NT2/D1 (cell line): Measurements from ENCODE around the gene PRR11.

Source experiments
- DNase-seq: peaks from one replicate; pipeline ENCODE4 v3.0.0-alpha.2; 2011; ENCODE audit warnings: low read depth, low spot score
- H3K27me3 ChIP-seq: 2 replicates; pipeline ENCODE4 v1.6.0; 2011; ENCODE audit warnings: mild to moderate bottlenecking; ENCODE audit not compliant: insufficient read length, insufficient read depth
- H3K36me3 ChIP-seq: 2 replicates; pipeline ENCODE4 v1.6.1; 2011; ENCODE audit warnings: mild to moderate bottlenecking, low read length, mixed read lengths; ENCODE audit not compliant: insufficient read depth, insufficient read length
- H3K4me1 ChIP-seq: 2 replicates; pipeline ENCODE4 v1.5.1; 2011; ENCODE audit not compliant: insufficient read depth, insufficient read length
- H3K4me3 ChIP-seq: 2 replicates; pipeline ENCODE4 v1.5.1; 2011; ENCODE audit warnings: low read depth; ENCODE audit not compliant: insufficient read length
- H3K9ac ChIP-seq: 2 replicates; pipeline ENCODE4 v1.6.0; 2011; ENCODE audit warnings: low read depth; ENCODE audit not compliant: insufficient read length
- H3K9me3 ChIP-seq: 2 replicates; pipeline ENCODE4 v1.5.1; 2011; ENCODE audit warnings: mild to moderate bottlenecking, low read length; ENCODE audit not compliant: insufficient read depth
- SUZ12 ChIP-seq: IDR thresholded peaks from 2 replicates; pipeline ENCODE4 v1.6.1; 2011; ENCODE audit not compliant: insufficient read length, insufficient read depth; ENCODE audit errors: extremely low read depth
- YY1 ChIP-seq: IDR thresholded peaks from 2 replicates; pipeline ENCODE4 v1.6.1; 2011; ENCODE audit not compliant: insufficient read length, insufficient read depth
- ZNF274 ChIP-seq: IDR thresholded peaks from 2 replicates; pipeline ENCODE4 v1.6.1; 2011; ENCODE audit warnings: mild to moderate bottlenecking, low read depth, low read length

Gene PRR11

DNA sequence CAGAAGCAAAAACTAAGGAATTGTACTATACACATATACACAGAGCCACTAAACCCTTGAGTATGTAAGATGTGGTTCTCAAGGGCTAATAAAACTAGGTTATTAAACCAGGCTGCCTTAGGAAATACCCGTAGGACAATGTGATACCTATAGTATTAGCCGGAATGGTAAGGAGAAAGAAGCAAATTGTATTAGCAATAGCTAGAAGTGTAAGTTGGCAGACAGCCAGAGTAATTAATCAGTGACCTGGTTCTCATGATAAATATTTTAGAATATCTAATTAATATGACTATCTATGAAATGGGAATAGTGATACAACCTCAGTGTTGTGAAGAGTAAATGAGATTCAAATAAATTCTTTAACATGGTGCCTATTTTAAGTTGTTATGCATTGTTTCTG, 83.4 kb downstream of the PRR11 start:
- no peak overlapping the region for H3K4me3 ChIP-seq
- no peak for DNase-seq
- no peak for TF ChIP-seq YY1
- TF ChIP-seq SUZ12: no peak
- TF ChIP-seq ZNF274: no peak
- no peaks in the 10 kb centered on the region for H3K4me1 ChIP-seq
- no peaks in the 10 kb centered on the region for H3K27me3 ChIP-seq
- no peaks in the 10 kb centered on the region for H3K9me3 ChIP-seq
- H3K36me3 ChIP-seq: no peaks in the 10 kb centered on the region
- no peak overlapping the region for H3K9ac ChIP-seq

DNA sequence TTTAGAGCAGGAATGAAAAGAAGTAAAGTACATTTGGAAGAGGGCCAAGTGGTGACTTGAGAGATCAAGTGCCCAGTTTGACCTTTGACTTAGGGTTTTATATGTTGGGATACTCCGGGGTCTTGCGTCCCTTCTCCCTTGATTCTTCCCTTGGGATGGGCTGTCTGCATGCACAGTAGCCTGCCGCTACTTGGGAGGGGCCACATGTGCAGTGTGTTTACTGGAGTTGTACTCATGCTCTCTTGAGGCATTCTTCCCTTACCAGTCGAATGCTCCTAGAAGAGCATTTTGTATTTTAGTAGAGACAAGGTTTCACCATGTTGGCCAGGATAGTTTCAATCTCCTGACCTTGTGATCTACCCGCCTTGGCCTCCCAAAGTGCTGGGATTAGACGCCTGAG, 88.5 kb downstream of the PRR11 start:
- Histone ChIP-seq H3K9me3 (no peaks in the 10 kb centered on the region), H3K27me3 (no peaks in the 10 kb centered on the region)

More for the DNA sequence above, 88.5 kb downstream of the PRR11 start:
- DNase-seq: no peak
- TF ChIP-seq SUZ12 (no peak), YY1 (no peak), ZNF274 (no peak)
- Histone ChIP-seq H3K36me3 (no peaks in the 10 kb centered on the region), H3K4me1 (no peaks in the 10 kb centered on the region), H3K9ac (no peak overlapping the region), H3K4me3 (no peak overlapping the region)
